Heart right ventricle (tissue), 16 donors: ENCODE results near the gene RPL10. TPM values are rescaled to one million over a fixed set of nuclear protein-coding genes. Genes with fewer than 3 reads are reported as not detected.

Source experiments
- ATAC-seq, 8 donors: fragments of 200-7000 bp; cut with Tn5 transposase; one replicate each; pipeline ENCODE4 v1.9.1; 2020; ENCODE audit warnings: mild to moderate bottlenecking in 8 of 8, moderate library complexity in 8 of 8, moderate number of reproducible peaks in 1 of 8
- DNase-seq, 2 donors: peaks; one replicate each; pipeline ENCODE4 v3.0.0-alpha.2; 2020
- H3K27ac ChIP-seq, 10 donors: fragments of 200-600 bp; sonication (generic) in 2 of 10; one replicate each; pipeline versions ENCODE4 v1.5.0 to v1.8.0; 2020 to 2022; ENCODE audit warnings: mild to moderate bottlenecking in 3 of 10
- H3K27me3 ChIP-seq, 7 donors: fragments of 200-600 bp; one replicate each; pipeline ENCODE4 v1.8.0; 2021 to 2022; ENCODE audit warnings: mild to moderate bottlenecking in 2 of 7
- H3K36me3 ChIP-seq, 9 donors: fragments of 200-600 bp; sonication (generic) in 1 of 9; one replicate each; pipeline versions ENCODE4 v1.5.0 to v1.8.0; 2020 to 2022; ENCODE audit warnings: mild to moderate bottlenecking in 2 of 9
- H3K4me1 ChIP-seq, 9 donors: fragments of 200-600 bp; sonication (generic) in 1 of 9; one replicate each; pipeline versions ENCODE4 v1.5.0 to v1.8.0; 2020 to 2022; ENCODE audit warnings: mild to moderate bottlenecking in 4 of 9
- H3K4me3 ChIP-seq, 10 donors: fragments of 200-600 bp; sonication (generic) in 2 of 10; one replicate each; pipeline versions ENCODE4 v1.5.0 to v1.8.0; 2020 to 2022; ENCODE audit warnings: mild to moderate bottlenecking in 7 of 10, moderate library complexity in 2 of 10
- H3K9me3 ChIP-seq, 11 donors: fragments of 200-600 bp in 10 of 11; sonication (generic) in 2 of 11; one replicate each; pipeline versions ENCODE4 v1.5.0 to v1.8.0; 2013 to 2022; ENCODE audit warnings: mild to moderate bottlenecking in 2 of 11, control low read depth in 1 of 11, moderate library complexity in 1 of 11
- CTCF ChIP-seq, 9 donors: fragments of 200-600 bp; sonication (generic) in 2 of 9; IDR thresholded peaks; one replicate each; pipeline versions ENCODE4 v1.5.0 to v1.8.0; 2021 to 2022; ENCODE audit warnings: antibody characterized with exemption in 9 of 9, mild to moderate bottlenecking in 5 of 9, moderate library complexity in 1 of 9
- WGBS, 2 donors: extraction: QIAGEN DNeasy Blood & Tissue Kit; methylation state at CpG; one replicate each; pipeline ENCODE4 v1.1.7; 2013; ENCODE audit warnings: inconsistent platforms in 1 of 2; 5-methylcytosine and 5-hydroxymethylcytosine counted together
- intact Hi-C, 10 donors: fragments of 100-400 bp; cut with DNase I; formaldehyde crosslinking; loops; one replicate each; pipeline versions ENCODE4 v1.11.1 to v1.14.2; 2022
- polyA plus RNA-seq, 2 donors: library from polyadenylated mRNA; stranded (reverse); fragments of 200-250 nt; gene quantifications; one replicate each; pipeline ENCODE4 v1.2.3, GENCODE V29; 2013
- total RNA-seq, 10 donors: library from RNA; stranded (reverse); fragmentation: NEBNext Ultra II Directional in 3 of 10; extraction: Animal tissue kit (Norgen Biotek cat#: 25700) in 3 of 10; gene quantifications; one replicate each; pipeline versions ENCODE4 v1.2.1 to v1.2.4, GENCODE V29; 2021 to 2023
- donor health status: Arrhythmogenic right ventricular cardiomyopathy.
- donor health status: ischemic (EF 13 %, LVEDD 7.1; RV severe dilation, severe dysfunction).
- donor health status: healthy with polysubstance abuse.
- donor health status: DM: no; HTN: yes; CAD: no.
- donor health status: DM: no; HTN: no; CAD: no.
- donor health status: ischemic (EF 25% LVEDD 6.9; RV normal size, moderate dysfunction).
- donor health status: ischemic (EF 25% LVEDD 5.7; RV mildly dilated, moderate dysfunction).
- donor health status: healthy.
- donor health status: DM: yes; HTN: yes; CAD: no.
- donor health status: Ischemic cardiomyopathy.
- donor health status: ischemic (EF 35%, LVEDD 5.7; RV mildly dilated, moderate dysfunction).
- donor health status: nonischemic (EF 11% LVEDD 7.7; RV severe dilation, severe dysfunction).
- donor health status: DM: yes; HTN: yes; CAD: no.
- donor health status: PGD.
- donor health status: ischemic (EF 29% LVEDD 5.4; RV normal size, mild dysfunction).
- donor health status: nonischemic (EF 23%, LVEDD 6.1; RV moderate dilation, normal function).

Gene RPL10
- total and polyA plus RNA-seq, 12 donors, result 1,543 to 7,085 (median 1,901) TPM

DNA sequence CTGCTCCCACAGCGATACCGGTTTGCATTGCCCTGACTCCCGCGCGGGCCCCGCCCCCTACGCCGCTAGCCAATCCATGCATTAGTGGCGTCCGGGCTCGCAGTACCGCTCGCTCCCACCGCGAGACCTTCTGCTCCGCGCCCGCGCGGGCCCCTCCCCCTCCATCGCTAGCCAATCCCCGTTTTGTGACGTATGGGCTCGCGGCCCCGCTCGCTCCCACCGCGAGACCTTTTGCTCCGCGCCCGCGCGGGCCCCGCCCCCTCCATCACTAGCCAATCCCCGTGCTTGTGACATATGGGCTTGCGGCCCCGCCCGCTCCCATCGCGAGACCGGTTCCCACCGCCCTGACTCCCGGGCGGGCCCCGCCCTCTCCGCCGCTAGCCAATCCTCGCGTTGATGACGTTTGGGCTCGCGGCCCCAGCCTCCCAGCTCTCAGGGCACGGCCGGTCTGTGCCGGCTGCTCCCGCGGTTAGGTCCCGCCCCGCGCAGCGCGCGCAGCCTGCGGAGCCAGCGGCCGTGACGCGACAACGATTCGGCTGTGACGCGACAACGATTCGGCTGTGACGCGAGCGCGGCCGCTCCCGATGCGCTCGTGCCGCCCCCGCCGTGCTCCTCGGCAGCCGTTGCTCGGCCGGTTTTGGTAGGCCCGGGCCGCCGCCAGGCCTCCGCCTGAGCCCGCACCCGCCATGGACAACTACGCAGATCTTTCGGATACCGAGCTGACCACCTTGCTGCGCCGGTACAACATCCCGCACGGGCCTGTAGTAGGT is 19.2 kb upstream of the RPL10 start, which contains the start of gene EMD:
EMD (plus strand) TSS at position 497 of the 770 bp plus-strand sequence; CDS start at position 687, 190 bp downstream.
- 0% methylated on average over 33 to 86 of the region's 103 CpGs for WGBS, 2 donors
- Histone ChIP-seq H3K36me3 (peaks cover 0 to 20% (median 0%) of the 10 kb centered on the region in 9 donors), H3K9me3 (peaks cover 0 to 6% (median 0%) of the 10 kb centered on the region in 11 donors), H3K27ac (peak within 1 kb of the TSS; percentile 92 to 99 (median 98)), H3K4me1 (peaks cover 0 to 27% (median 18%) of the 10 kb centered on the region in 9 donors), H3K27me3 (no peaks in the 10 kb centered on the region), H3K4me3 (peak within 1 kb of the TSS; percentile 53 to 93 (median 82))
- TF ChIP-seq CTCF (IDR thresholded peaks at IDR 0.05), result peak in 1 of 9 donors; percentile 6
- ATAC-seq, result peak; percentile 87 to 95 (median 92)
- intact Hi-C loops, result no loop called here
- peak; percentile 96 to 97 for DNase-seq

GRCh38 chrX:154379569-154379951 is 18.6 kb upstream of the RPL10 start:
- peaks cover 0 to 20% (median 0%) of the 10 kb centered on the region in 9 donors for H3K36me3 ChIP-seq
- H3K27me3 ChIP-seq, result no peaks in the 10 kb centered on the region
- peaks cover 0 to 6% (median 0%) of the 10 kb centered on the region in 11 donors for H3K9me3 ChIP-seq
- TF ChIP-seq CTCF (IDR thresholded peaks at IDR 0.05), result no peak
- DNase-seq, result no peak
- peak overlapping the region; percentile 53 to 93 (median 82) for H3K4me3 ChIP-seq
- intact Hi-C loops, result no loop called here
- 0% methylated on average over 5 to 37 of the region's 38 CpGs for WGBS, 2 donors
- peaks cover 0 to 29% (median 15%) of the 10 kb centered on the region in 9 donors for H3K4me1 ChIP-seq
- peak overlapping the region; percentile 91 to 99 (median 98) for H3K27ac ChIP-seq
- ATAC-seq, result peak in 1 of 8 donors; percentile 1

DNA sequence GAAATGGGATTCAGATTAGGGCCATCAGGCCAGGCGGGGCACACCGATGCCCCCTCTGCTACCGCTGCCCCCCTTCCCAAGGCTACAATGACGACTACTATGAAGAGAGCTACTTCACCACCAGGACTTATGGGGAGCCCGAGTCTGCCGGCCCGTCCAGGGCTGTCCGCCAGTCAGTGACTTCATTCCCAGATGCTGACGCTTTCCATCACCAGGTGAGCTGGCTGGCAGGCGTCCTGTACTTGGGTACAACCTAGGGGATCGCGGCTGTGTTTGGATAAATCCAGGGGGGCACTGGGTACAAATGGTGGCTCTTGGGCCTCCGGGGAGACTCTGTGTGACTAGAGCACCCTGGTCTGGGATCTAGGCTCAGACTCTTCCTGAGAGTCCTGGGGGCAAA is 18.0 kb upstream of the RPL10 start:
- Histone ChIP-seq H3K9me3 (peaks cover 0 to 6% (median 0%) of the 10 kb centered on the region in 11 donors), H3K4me1 (peaks cover 0 to 30% (median 15%) of the 10 kb centered on the region in 9 donors), H3K27me3 (no peaks in the 10 kb centered on the region), H3K36me3 (peaks cover 0 to 20% (median 0%) of the 10 kb centered on the region in 9 donors), H3K4me3 (peak overlapping the region; percentile 53 to 93 (median 82)), H3K27ac (peak overlapping the region in 8 of 10 donors; percentile 91 to 99 (median 98))
- no peak for TF ChIP-seq CTCF (IDR thresholded peaks at IDR 0.05)
- WGBS, 2 donors, result 30 to 33% methylated on average over 13 of the region's 13 CpGs
- intact Hi-C loops, result no loop called here
- DNase-seq (no peak), ATAC-seq (no peak)

- ATAC-seq (no peak), DNase-seq (no peak)
- no peak for TF ChIP-seq CTCF (IDR thresholded peaks at IDR 0.05)
- WGBS, 2 donors, result 81 to 89% methylated on average over 6 to 14 of the region's 14 CpGs
- Histone ChIP-seq H3K36me3 (peaks cover 0 to 20% (median 0%) of the 10 kb centered on the region in 9 donors), H3K27me3 (no peaks in the 10 kb centered on the region), H3K9me3 (peaks cover 0 to 6% (median 0%) of the 10 kb centered on the region in 11 donors), H3K4me3 (peak overlapping the region in 5 of 10 donors; percentile 80 to 86 (median 82)), H3K27ac (peak overlapping the region in 5 of 10 donors; percentile 91 to 99 (median 98)), H3K4me1 (peaks cover 0 to 30% (median 15%) of the 10 kb centered on the region in 9 donors)
- intact Hi-C loops, result no loop called here
Observed at GRCh38 chrX:154380787-154381186, 17.4 kb upstream of the RPL10 start.
